WTC11 (cell line): ENCODE results near the gene AQP2. TPM values are rescaled to one million over a fixed set of nuclear protein-coding genes. Genes with fewer than 3 reads are reported as not detected.

ENCODE experiments used
- ATAC-seq: fragments of 200-7000 bp; cut with Tn5 transposase; 2 replicates; pipeline ENCODE4 v1.10.0; 2021; ENCODE audit warnings: mild to moderate bottlenecking, moderate library complexity
- CTCF ChIA-PET: fragments of 300-600 bp; sonication (Branson Sonifier 250); formaldehyde crosslinking; loops from one replicate; lab custom pipeline; 2021; ENCODE audit warnings: antibody characterized with exemption; lab: Charles Lee
- POLR2A ChIA-PET: fragments of 350-600 bp; sonication (Branson Sonifier 250); formaldehyde crosslinking; loops from one replicate; lab custom pipeline; 2021; ENCODE audit warnings: antibody characterized with exemption; lab: Charles Lee
- DNase-seq: peaks from one replicate; pipeline ENCODE4 v3.0.0; 2021; ENCODE audit warnings: low spot score
- H3K27ac Mint-ChIP-seq: 2 replicates; pipeline ENCODE4 v1.8.0; 2021; ENCODE audit warnings: mixed read lengths
- H3K27me3 Mint-ChIP-seq: 2 replicates; pipeline ENCODE4 v1.8.0; 2021; ENCODE audit warnings: low read depth, mild to moderate bottlenecking, moderate library complexity, mixed read lengths
- H3K36me3 Mint-ChIP-seq: 2 replicates; pipeline ENCODE4 v1.8.0; 2021; ENCODE audit warnings: mixed read lengths
- H3K4me1 Mint-ChIP-seq: 2 replicates; pipeline ENCODE4 v1.8.0; 2022; ENCODE audit warnings: mixed read lengths
- H3K4me3 Mint-ChIP-seq: 2 replicates; pipeline ENCODE4 v1.8.0; 2021; ENCODE audit warnings: mild to moderate bottlenecking, moderate library complexity, mixed read lengths
- H3K9me3 Mint-ChIP-seq: 2 replicates; pipeline ENCODE4 v1.8.0; 2021; ENCODE audit warnings: mixed read lengths
- AR ChIP-seq: fragments of 250-450 bp; sonication (Bioruptor Pico); IDR thresholded peaks from 2 replicates; pipeline ENCODE4 v1.9.0; 2021; ENCODE audit warnings: mild to moderate bottlenecking
- ATF2 ChIP-seq: sonication (generic); formaldehyde crosslinking; IDR thresholded peaks from 2 replicates; pipeline ENCODE4 v1.8.1; 2022; ENCODE audit warnings: low read depth, missing genetic modification reagents, borderline replicate concordance
- ATF6 ChIP-seq: sonication (generic); formaldehyde crosslinking; IDR thresholded peaks from 2 replicates; pipeline ENCODE4 v1.8.1; 2023; ENCODE audit warnings: mild to moderate bottlenecking, missing genetic modification reagents
- CDX4 ChIP-seq: fragments of 250-450 bp; sonication (Bioruptor Pico); IDR thresholded peaks from 2 replicates; pipeline ENCODE4 v1.9.0; 2021; ENCODE audit warnings: moderate library complexity, mild to moderate bottlenecking, inconsistent platforms, borderline replicate concordance
- CTCF ChIP-seq: fragments of 200-600 bp; IDR thresholded peaks from 2 replicates; pipeline ENCODE4 v1.8.0; 2022; ENCODE audit warnings: antibody characterized with exemption
- ERG ChIP-seq: fragments of 250-450 bp; sonication (Bioruptor Pico); IDR thresholded peaks from 2 replicates; pipeline ENCODE4 v1.8.0; 2021; ENCODE audit warnings: mild to moderate bottlenecking
- ETV6 ChIP-seq: sonication (generic); formaldehyde crosslinking; IDR thresholded peaks from 2 replicates; pipeline ENCODE4 v1.8.1; 2022; ENCODE audit warnings: mild to moderate bottlenecking, missing genetic modification reagents
- GABPB1 ChIP-seq: sonication (generic); formaldehyde crosslinking; IDR thresholded peaks from 2 replicates; pipeline ENCODE4 v1.8.1; 2023; ENCODE audit warnings: mild to moderate bottlenecking, missing genetic modification reagents
- GTF2I ChIP-seq: fragments of 250-450 bp; sonication (Bioruptor Pico); conservative IDR thresholded peaks from 2 replicates; pipeline ENCODE4 v1.4.0; 2021; ENCODE audit warnings: mild to moderate bottlenecking
- IRF2 ChIP-seq: sonication (generic); formaldehyde crosslinking; IDR thresholded peaks from 2 replicates; pipeline ENCODE4 v1.8.0; 2022; ENCODE audit warnings: low read depth, missing genetic modification reagents, borderline replicate concordance
- JAZF1 ChIP-seq: fragments of 250-450 bp; sonication (Bioruptor Pico); IDR thresholded peaks from 2 replicates; pipeline ENCODE4 v1.9.0; 2021; ENCODE audit warnings: moderate library complexity, mild to moderate bottlenecking, inconsistent platforms
- KAT7 ChIP-seq: sonication (generic); formaldehyde crosslinking; IDR thresholded peaks from 2 replicates; pipeline ENCODE4 v1.8.1; 2023; ENCODE audit warnings: missing genetic modification reagents, mild to moderate bottlenecking, borderline replicate concordance
- MLX ChIP-seq: sonication (generic); formaldehyde crosslinking; IDR thresholded peaks from 2 replicates; pipeline ENCODE4 v1.8.1; 2023; ENCODE audit warnings: mild to moderate bottlenecking, missing genetic modification reagents, moderate library complexity
- NFATC4 ChIP-seq: fragments of 250-450 bp; sonication (Bioruptor Pico); IDR thresholded peaks from 2 replicates; pipeline ENCODE4 v1.9.0; 2021; ENCODE audit warnings: mild to moderate bottlenecking
- NFE2L1 ChIP-seq: sonication (generic); formaldehyde crosslinking; IDR thresholded peaks from 2 replicates; pipeline ENCODE4 v1.8.1; 2023; ENCODE audit warnings: missing genetic modification reagents
- NR1H2 ChIP-seq: sonication (generic); formaldehyde crosslinking; IDR thresholded peaks from 2 replicates; pipeline ENCODE4 v1.9.0; 2021; ENCODE audit warnings: mild to moderate bottlenecking, moderate library complexity, missing genetic modification reagents
- NR2C2 ChIP-seq: sonication (generic); formaldehyde crosslinking; IDR thresholded peaks from 2 replicates; pipeline ENCODE4 v1.8.0; 2022; ENCODE audit warnings: mild to moderate bottlenecking, missing genetic modification reagents
- PRRX2 ChIP-seq: fragments of 250-450 bp; sonication (Bioruptor Pico); IDR thresholded peaks from 2 replicates; pipeline ENCODE4 v1.8.0; 2021; ENCODE audit warnings: mild to moderate bottlenecking
- RELA ChIP-seq: sonication (generic); formaldehyde crosslinking; IDR thresholded peaks from 2 replicates; pipeline ENCODE4 v1.8.1; 2022; ENCODE audit warnings: missing genetic modification reagents, mild to moderate bottlenecking, borderline replicate concordance
- SMAD3 ChIP-seq: sonication (generic); formaldehyde crosslinking; IDR thresholded peaks from 2 replicates; pipeline ENCODE4 v1.8.0; 2022; ENCODE audit warnings: missing genetic modification reagents, mild to moderate bottlenecking, borderline replicate concordance
- SOX15 ChIP-seq: fragments of 250-450 bp; sonication (Bioruptor Pico); IDR thresholded peaks from 2 replicates; pipeline ENCODE4 v1.9.0; 2021; ENCODE audit warnings: mild to moderate bottlenecking
- SP1 ChIP-seq: sonication (generic); formaldehyde crosslinking; conservative IDR thresholded peaks from 2 replicates; pipeline ENCODE4 v1.8.1; 2022; ENCODE audit warnings: missing genetic modification reagents
- TEAD1 ChIP-seq: sonication (generic); formaldehyde crosslinking; IDR thresholded peaks from 2 replicates; pipeline ENCODE4 v1.8.0; 2022; ENCODE audit warnings: mild to moderate bottlenecking, missing genetic modification reagents
- TEAD4 ChIP-seq: sonication (generic); formaldehyde crosslinking; IDR thresholded peaks from 2 replicates; pipeline ENCODE4 v1.8.0; 2022; ENCODE audit warnings: mild to moderate bottlenecking, missing genetic modification reagents
- ZNF121 ChIP-seq: sonication (generic); formaldehyde crosslinking; IDR thresholded peaks from 2 replicates; pipeline ENCODE4 v1.8.0; 2023; ENCODE audit warnings: missing genetic modification reagents
- ZNF232 ChIP-seq: sonication (generic); formaldehyde crosslinking; IDR thresholded peaks from 2 replicates; pipeline ENCODE4 v1.8.0; 2022; ENCODE audit warnings: mild to moderate bottlenecking, missing genetic modification reagents
- ZNF317 ChIP-seq: sonication (generic); formaldehyde crosslinking; IDR thresholded peaks from 2 replicates; pipeline ENCODE4 v1.8.1; 2023; ENCODE audit warnings: low read depth, mild to moderate bottlenecking, moderate library complexity, missing genetic modification reagents, borderline replicate concordance
- ZNF423 ChIP-seq: fragments of 250-450 bp; sonication (Bioruptor Pico); IDR thresholded peaks from 2 replicates; pipeline ENCODE4 v2.1.2; 2022; ENCODE audit warnings: mild to moderate bottlenecking, moderate library complexity
- ZNF671 ChIP-seq: fragments of 250-450 bp; sonication (Bioruptor Pico); IDR thresholded peaks from 2 replicates; pipeline ENCODE4 v1.8.0; 2021; ENCODE audit warnings: mild to moderate bottlenecking
- total RNA-seq: library from RNA; stranded (reverse); gene quantifications from 3 replicates; pipeline ENCODE4 v1.2.3, GENCODE V29; 2021

Gene AQP2
- total RNA-seq, 1 experiment from 2014 or later = not detected

- Mint-ChIP-seq H3K36me3 (no peaks in the 10 kb centered on the region), H3K4me3 (no peak overlapping the region), H3K27ac (no peak overlapping the region), H3K4me1 (peaks cover 35% of the 10 kb centered on the region), H3K9me3 (no peaks in the 10 kb centered on the region), H3K27me3 (peaks cover 22% of the 10 kb centered on the region)
- ATAC-seq (peak; percentile 78), DNase-seq (peak; percentile 54)
- POLR2A ChIA-PET = interaction anchor here (0.7 kb wide), 1 partner anchor 43 kb away, joined by 4 read pairs; no protein-coding TSS in a partner anchor
- CTCF ChIA-PET = interaction anchor here (0.7 to 2.2 kb wide), 11 partner anchors 10 to 71 kb away, joined by 3 to 28 read pairs (median 4); partner anchors contain the start of gene BCDIN3D
- TF ChIP-seq GABPB1 (CRISPR knock-in tag) (no peak), IRF2 (no peak), RELA (no peak), PRRX2 (no peak), AR (CRISPR knock-in tag) (no peak), ATF2 (CRISPR knock-in tag) (no peak), NFATC4 (CRISPR knock-in tag) (no peak), NR2C2 (CRISPR knock-in tag) (no peak), CDX4 (CRISPR knock-in tag) (no peak), NFE2L1 (CRISPR knock-in tag) (0 out of 2 replicates have a peak, but pooled peaks have one; percentile 60), KAT7 (CRISPR knock-in tag) (no peak), SMAD3 (CRISPR knock-in tag) (0 out of 2 replicates have a peak, but pooled peaks have one; percentile 51), ZNF671 (CRISPR knock-in tag) (no peak), ATF6 (no peak), ERG (CRISPR knock-in tag) (no peak), NR1H2 (no peak), ZNF232 (no peak), ZNF423 (CRISPR knock-in tag) (no peak), ZNF121 (CRISPR knock-in tag) (no peak), JAZF1 (CRISPR knock-in tag) (no peak), GTF2I (no peak), SOX15 (CRISPR knock-in tag) (no peak), TEAD1 (CRISPR knock-in tag) (peak; percentile 61), TEAD4 (no peak), ZNF317 (CRISPR knock-in tag) (no peak), ETV6 (CRISPR knock-in tag) (no peak), MLX (CRISPR knock-in tag) (no peak), CTCF (no peak), SP1 (CRISPR knock-in tag) (peak; percentile 38; the same call in 1 of the 2 replicates)
These were observed 40.7 kb upstream of the AQP2 start for GRCh38 chr12:49909826-49910225.
